GM18867 (cell line): ENCODE data around the gene FAM120A.

ENCODE experiments used
- ATAC-seq: cut with Tn5 transposase; IDR thresholded peaks from one replicate; pipeline ENCODE4 v1.9.1; 2021; ENCODE audit warnings: mild to moderate bottlenecking, moderate library complexity; ENCODE audit not compliant: unreplicated experiment

The FAM120A gene

DNA sequence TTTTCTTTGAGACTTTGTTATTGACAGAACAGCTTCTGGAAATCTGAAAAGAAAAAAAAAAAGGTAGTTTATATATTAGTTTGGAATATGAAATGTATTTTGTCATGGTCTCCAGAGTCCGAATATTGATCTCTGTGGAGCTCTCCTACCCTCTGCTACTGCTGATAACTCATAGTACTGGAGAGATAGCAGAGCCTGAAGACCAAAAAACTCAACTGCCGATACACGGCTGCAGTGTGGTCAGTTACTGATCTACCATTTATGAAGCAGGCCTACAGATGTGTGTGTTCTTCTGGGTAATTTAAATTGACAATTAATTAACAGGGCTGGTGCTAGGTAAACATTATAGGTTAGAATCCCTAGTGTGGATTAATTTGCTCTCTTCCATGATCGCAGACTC, 3.8 kb upstream of the FAM120A start:
- ATAC-seq: no peak

DNA sequence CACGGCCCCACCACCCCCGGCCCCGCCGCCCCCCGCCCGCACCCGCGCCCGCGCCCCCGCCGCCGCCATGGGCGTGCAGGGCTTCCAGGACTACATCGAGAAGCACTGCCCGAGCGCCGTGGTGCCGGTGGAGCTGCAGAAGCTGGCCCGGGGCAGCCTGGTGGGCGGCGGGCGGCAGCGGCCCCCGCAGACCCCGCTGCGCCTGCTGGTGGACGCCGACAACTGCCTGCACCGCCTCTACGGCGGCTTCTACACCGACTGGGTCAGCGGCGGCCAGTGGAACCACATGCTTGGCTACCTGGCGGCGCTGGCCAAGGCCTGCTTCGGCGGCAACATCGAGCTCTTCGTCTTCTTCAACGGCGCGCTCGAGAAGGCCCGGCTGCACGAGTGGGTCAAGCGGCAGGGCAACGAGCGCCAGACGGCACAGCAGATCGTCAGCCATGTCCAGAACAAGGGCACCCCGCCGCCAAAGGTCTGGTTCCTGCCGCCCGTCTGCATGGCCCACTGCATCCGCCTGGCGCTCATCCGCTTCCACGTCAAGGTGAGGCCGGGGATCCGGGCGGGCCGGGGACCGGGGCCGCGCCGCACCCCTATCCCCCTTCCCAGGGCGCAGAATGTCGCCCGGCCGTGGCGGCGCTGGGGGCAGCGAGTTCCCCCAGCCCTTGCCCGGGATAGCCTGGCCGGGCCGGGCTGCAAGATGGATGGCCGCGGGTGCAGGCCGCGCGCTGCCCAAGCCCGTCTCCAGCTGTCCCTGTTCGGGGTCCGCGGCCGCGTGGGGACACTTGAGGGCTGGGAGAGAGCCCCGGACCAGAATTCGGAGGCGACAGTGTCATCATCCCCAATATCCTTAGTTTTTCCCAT, 594 bp downstream of the FAM120A start:
- ATAC-seq: no peak

DNA sequence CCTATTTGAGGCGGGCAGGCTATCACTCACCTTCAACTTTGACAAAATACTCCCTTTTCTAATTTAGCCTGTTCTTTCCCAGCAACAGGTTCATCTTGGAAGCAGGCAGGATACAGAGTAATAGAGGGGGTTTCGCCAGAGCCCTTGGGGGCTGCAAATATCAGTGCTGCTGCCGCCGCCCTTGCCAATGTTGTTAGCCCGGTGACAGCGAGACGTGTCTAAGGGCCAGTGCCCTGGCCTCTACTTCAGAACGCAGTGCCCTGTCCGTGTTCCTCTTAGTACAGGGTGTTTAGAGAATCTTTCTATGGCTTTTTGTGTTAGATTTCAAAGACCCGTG, 1.2 kb downstream of the FAM120A start:
- no peak for ATAC-seq

DNA sequence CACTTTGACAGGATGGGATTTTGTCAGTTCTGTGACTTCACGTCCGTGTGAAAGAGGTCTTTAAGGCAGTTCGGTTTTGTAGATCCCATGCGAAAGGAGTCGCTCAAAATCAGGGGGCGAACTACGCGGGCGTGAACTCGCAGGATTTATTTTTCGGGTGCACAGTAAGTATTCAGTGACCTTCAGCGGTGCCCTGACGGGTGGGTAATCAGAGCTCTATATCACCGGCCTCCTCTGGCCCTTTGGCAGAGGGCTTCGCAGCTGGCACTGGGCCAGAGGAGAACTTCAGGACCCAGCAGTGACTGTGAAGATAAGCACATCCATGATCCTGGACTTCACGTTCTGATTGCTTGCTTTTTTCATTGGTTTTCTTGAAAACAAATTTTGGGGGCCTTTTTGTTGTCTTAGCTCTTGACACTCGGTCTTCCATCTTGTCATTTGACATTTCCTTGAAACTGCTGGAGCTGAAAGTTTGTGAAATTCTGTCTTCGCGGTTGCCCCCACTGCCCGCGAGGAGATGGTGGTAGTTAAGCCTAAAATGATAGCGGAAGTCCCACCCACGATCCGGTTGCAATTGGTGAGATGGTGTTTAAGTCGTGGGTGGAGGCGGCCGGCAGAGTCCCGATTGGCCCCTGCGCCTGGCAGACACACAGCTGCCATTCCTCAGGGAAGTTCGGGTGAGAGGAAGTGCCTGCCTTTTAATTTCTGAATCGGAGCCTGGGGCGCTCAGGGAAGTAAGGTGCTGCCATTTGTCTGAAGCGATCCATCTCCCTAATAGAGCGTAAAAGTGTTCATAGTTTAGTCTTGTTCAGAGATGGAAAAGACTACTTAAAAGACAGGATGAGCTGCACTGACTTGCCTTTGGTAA, 1.8 kb downstream of the FAM120A start, which contains the start of gene FAM120AOS:
Gene FAM120AOS, minus strand, starts transcription at position 535 of the 868 bp plus-strand sequence. CDS start 872 bp downstream, outside the sequence.
- ATAC-seq: peak; percentile 64

DNA sequence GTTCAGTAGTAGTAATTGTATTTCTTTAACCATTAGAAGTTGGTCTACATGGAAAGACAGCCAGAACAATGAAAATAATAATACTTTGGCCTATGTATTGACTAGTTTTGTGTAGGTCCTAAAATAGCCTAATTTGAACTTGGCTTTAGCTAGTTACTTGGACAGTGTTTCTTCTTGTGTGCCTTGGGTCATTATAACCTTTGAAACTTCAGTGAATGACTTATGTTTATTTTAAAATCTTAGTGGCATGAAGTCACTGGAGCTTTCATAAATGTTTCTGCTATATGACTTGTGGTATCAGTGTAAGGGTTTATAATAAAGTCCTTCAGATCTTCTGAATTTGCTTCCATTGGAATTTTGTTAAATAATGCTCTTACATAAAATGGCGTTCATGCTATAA, 4.5 kb downstream of the FAM120A start:
- no peak for ATAC-seq

DNA sequence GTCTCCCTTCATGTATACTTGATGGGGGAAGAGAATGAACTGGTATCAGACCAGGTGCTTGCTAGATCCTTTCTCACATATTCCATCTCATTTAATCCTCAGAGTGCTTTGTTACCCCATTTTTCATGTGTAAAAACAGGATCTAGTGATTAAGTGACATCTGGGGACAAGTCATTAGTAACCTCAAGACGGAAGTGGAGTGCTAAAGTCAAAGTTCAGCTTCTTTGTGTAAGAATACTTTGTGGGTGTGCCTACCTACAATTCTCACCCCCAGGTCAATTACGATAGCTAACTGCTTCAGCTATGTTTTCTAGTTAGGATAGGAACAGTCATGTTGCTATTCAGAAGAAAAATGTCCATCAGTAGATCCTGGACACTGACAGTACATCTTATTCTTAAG, 5.0 kb downstream of the FAM120A start:
- no peak for ATAC-seq

DNA sequence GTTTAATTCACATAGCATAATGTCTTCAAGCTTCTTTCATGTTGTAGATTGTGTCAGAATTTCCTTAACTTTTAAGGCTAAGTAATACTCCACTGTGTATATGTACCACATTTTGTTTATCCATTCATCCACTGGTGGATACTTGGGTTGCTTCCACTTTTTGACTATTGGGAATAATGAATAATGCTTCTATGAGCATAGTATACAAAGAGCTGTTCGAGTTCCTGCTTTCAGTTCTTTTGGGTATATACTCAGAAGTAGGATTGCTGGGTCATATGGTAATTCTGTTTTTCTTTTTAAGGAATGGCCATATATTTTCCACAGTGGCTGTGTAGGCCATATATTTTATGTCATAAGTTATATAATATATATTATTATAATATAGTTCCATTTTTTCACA, 5.5 kb downstream of the FAM120A start:
- ATAC-seq: no peak

DNA sequence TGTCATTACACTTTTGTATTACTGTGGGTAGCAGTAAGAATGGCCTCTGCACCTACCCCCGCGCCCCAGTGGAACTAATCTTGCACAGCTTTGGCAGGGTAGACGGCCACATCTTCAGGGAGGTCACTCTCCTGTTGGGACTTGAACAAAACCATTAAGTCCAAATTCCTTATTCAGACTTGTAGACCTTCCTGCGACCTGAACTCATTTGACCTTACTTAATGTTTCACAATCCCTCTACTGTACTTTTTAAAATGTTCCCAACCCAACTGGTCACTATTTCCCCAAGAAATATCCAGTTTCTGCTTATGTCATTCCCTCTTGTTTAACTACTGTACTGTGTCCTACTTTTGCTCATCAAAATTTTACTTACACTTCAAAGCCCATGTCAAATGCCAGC, 7.2 kb downstream of the FAM120A start:
- ATAC-seq: no peak

DNA sequence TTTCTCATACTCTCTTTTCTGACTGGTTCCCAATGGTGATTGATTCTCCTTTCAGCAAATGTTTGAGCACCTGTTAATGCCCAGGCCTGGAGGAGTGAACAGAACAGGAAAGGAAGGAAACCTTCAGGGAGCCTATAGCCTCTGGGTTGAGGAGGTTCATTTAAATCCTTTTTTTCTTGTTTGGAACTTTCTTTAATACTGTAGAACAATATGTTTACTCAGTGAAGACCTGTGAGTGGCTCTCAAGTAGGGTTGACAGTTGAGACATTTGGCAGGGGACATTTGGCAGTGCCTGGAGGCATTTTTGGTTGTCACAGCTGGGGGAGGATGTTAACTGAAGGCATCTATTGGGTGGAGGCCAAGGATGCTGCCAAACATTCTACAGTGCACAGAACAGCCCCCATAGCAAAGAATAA, 8.0 kb downstream of the FAM120A start:
- no peak for ATAC-seq

DNA sequence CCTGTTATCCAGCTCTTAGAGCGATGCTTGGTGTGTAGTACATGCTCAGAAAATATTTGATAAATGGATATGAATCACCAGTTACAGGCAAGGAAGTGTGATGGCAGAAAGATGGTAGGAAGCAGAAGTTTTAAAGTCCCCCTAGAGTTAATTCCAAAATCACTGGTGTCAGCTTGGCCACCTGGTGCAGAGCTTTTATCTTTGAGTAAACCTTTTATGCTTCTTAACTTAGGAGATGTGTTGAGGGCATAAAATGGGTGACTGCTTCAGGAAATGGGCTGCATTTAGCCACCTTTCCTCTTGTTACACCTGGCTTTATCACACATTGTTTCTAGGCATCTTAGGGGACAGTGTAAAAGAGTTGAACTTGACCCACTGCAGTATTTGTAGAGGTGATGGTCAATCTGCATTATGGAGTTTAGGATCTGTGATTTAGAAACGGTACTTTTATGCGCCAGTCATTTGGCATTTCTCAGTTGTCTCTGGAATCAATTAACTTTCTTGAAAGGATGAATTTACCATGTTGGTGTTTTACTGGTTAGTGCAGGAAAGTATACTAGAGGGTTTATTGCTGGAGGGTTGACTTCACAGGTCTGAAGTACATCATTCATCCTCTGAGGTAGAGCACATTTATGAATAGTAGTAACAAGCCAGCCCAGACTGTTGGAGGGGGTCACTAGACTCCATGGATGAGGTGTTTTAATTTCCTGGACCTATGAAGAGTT, 9.4 kb downstream of the FAM120A start:
- no peak for ATAC-seq

DNA sequence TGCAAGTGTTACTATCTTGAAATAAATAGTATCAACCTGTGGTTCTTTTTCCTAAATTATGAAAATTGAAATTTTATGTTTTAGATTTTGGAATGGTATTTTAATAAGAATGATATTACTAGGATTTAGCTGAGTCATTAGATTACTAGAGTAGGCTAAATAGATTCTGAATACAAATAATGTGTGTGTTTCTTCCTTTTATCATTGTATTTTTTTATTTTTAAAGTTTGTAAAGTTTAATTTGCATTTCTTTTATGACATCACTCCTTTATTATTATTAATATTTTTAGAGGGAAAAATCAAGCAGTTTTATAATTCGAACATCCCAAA, 9.9 kb downstream of the FAM120A start:
- no peak for ATAC-seq

DNA sequence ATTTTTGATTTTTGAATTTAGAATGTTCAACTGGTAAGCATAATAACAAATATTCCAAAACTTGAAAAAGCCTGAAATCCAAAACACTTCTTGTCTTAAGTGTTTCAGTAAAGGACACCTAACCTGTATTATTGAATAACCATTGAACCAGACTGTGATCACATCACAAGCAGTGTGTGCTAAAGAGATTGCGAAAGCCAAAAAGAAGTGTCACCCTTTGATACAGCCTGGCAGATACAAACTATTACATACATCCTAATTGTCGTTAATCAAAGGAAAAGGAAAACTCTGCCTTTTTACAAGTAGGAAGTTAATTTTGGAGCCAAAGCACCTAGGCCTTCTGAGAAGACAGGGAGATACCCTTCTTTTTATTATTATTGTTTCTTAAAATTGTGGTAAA, 10.3 kb downstream of the FAM120A start:
- no peak for ATAC-seq

DNA sequence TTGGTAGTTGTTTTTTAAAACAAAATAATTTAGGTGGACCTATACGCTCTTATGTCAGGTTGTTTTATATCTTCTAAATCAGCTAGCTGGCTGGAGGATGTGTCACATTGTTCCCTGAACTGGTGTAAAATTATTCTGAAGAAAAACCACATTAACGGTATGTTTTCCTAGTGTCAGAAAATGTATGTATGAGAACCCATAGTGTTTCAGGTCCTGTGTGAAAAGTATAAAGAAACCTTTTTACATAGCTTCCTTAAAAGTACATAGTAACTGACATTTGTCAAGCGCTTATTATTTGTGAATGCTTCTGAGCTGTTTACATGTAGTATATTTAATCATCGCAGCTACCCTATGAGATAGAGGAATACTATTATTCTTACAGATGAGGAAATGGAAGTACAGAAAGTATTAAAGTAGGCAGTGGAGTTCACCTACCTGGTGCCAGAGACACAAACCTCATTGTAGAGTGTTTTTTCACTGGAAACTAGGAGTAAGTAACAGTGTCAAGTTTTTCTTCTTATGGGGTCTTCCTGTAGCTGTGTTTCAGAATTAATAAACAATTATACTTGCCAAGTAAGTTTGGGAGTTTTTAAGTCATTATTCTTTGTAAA, 12.3 kb downstream of the FAM120A start:
- ATAC-seq: no peak

DNA sequence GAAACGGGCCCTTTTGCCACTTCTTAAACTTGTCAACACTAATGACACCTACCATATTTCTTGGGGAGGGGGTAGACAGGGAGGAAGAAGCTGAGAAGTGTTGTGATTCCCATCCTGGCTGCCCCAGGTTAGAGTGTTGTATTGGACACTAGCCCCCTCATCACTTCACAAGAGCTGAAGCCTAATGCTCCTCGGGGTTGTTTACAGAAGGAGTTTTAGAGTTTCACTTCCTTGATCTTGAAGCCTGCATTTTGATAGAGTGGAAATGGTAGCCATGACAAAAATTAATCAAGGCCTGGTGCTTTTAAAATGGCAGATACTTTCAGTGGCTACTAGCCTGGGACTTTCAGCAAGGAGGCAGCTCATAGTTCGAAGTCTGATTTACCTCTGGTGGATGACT, 12.9 kb downstream of the FAM120A start:
- no peak for ATAC-seq

DNA sequence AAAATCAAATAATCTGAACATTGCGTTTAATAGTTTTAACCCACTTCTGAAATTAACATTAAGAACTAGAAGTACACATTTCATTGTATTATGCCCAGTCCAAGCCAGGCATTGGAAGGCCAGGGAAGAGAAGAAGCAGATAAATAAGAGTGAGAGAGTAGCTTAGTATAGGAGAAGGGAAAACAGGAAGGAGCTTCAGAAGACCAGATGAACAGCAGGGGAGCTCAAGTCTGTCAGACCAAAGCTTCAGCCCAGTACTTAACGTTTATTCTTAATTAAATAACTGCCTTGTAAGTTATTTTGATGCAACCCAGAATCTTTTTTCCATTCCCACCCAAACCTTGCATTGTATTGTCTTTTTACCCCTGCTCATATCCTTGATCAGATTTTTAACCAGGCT, 13.4 kb downstream of the FAM120A start:
- ATAC-seq: no peak

DNA sequence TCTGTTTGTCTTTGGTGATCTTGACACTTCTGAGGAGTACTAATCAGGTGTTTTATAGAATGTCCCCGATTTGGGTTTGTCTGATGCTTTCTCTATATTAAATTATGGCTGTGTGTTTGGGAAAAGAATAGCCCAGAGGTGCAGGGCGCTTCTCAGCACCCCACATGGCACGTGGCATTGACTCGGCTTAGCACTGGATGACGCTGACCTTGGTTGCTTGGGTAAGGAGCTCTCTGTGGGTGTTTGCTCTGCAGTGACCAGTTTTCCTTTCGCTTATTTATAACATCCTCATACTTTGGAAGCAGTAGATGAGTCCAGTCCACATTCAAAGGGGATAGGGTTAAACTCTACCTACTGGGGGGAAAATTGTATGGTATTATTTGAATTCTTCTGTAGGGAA, 14.4 kb downstream of the FAM120A start:
- no peak for ATAC-seq

DNA sequence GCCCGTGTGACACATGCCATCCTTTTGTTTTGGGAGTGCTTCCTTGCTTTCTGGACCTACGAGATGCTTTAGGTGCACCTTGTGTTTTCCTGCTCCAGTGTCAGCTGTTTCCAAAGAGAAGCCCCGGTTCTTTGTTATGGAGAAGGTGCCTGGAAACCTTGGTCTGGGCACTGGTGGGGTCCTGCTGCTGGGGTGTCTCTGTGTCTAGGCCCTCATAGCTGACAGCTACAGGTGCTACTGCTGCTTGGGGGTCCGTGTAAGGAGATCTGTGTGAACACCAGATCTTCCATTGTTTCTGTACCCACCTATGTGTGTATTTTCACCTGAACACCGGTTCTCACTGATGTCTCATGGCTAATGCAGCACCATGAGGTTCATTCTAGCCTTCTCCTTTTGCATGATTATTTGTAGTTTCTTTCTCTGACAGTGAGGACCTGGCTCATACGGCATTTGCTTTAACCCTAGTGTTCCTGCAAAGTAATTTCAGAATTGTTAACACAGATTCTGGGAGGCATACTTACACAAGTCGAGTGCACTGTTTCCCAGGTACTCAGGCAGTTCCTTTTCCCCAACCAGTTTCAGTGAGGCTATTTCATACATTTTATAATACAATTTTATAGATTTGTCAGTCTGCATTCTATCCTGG, 15.1 kb downstream of the FAM120A start:
- ATAC-seq: no peak

DNA sequence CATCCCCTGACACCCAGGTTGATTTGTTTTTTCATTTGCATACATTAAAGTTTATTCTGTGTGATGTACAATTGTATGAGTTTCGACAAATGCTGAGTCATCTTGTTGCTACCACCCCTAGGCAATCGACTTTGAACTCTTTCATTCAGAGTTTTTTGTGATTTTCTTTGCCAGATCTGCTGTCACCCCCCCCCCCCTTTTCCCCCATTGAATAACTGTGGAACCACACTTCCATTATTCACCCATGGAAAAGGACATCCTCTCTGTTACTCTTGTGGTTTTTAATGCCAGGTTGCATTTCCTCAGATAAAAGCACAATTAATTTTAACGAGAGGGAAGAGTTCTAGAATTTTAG, 15.6 kb downstream of the FAM120A start:
- no peak for ATAC-seq

DNA sequence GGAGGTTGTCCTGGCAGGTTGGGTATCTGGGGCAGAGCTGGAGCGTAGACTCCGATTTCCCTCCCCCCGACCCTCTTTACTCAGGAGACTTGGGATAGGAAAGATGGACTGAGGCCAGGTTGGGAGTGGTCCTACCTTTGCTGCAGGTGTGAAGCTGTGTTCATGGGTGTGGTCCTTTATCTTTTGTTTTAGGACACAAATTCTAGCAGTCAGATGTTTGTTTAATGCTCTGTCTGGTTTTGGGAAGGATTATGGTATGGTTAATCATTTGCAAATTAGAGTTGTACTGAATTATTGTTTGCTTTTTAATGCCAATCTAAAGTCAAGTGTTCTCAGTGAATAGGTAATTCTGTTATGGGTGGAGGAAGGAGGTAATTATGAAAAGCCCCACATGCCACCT, 16.0 kb downstream of the FAM120A start:
- no peak for ATAC-seq

DNA sequence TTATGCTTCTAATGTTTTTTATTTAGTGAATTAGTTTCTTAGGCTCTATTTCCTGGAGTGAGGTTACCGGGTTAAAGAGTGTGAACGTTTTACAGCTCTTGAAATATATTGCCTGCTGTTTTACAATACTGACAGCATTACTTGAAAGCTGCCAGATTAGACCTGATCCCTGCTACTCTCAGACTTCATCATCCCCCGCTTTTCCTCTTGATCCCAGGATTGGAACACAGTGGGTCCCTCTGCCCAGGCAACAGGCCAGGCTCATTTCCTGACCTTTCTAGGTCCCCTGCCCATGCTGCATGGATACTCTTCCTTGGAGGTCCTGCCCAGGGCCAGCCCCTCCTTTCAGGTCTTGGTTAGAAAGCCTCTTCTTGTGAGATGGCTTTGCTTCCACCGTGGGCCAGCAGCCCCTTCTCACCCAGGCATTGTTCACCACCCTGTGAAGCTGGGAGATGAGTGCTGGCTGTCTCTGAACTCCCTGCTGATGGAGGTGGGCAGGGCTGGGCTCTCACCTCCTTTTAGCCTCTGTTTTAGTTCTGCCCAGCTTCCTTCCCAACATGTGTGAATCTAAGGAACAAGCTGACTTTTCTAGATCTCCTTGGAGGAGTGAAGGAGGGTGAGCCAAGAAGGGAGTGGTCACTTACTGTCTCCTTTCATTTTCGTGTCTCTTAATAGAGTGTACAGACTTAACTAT, 17.4 kb downstream of the FAM120A start:
- ATAC-seq: no peak
